GM12873 (cell line): ENCODE measurements around the gene IL17C.

ENCODE experiments used
- CTCF ChIP-seq: IDR thresholded peaks from 2 replicates; pipeline ENCODE4 v1.5.1; 2012; ENCODE audit warnings: low read depth, mild to moderate bottlenecking, moderate library complexity, low read length, control low read depth; ENCODE audit not compliant: insufficient read depth; ENCODE audit errors: missing control alignments

IL17C gene

GRCh38 chr16:88658714-88659113 is 20.3 kb downstream of the IL17C start:
- no peak for TF ChIP-seq CTCF

GRCh38 chr16:88659160-88659559 is 20.8 kb downstream of the IL17C start:
- TF ChIP-seq CTCF, result no peak

GRCh38 chr16:88661468-88661867 is 23.1 kb downstream of the IL17C start:
- TF ChIP-seq CTCF, result no peak

- TF ChIP-seq CTCF, result no peak
Observed at GRCh38 chr16:88662222-88662842, 24.0 kb downstream of the IL17C start.

- no peak for TF ChIP-seq CTCF
Observed at GRCh38 chr16:88662843-88663606, 24.7 kb downstream of the IL17C start, which contains the start of gene MVD. TSS of gene MVD (minus strand) at chr16:88663091. CDS start at chr16:88663080, 11 bp downstream.

GRCh38 chr16:88665148-88665547 is 26.8 kb downstream of the IL17C start:
- TF ChIP-seq CTCF, result no peak

- no peak for TF ChIP-seq CTCF
Observed at GRCh38 chr16:88665570-88665969, 27.2 kb downstream of the IL17C start.
